ENCODE data around the gene MGP. TPM values are rescaled to one million over a fixed set of nuclear protein-coding genes. Genes with fewer than 3 reads are reported as not detected.

Gene MGP
- total and polyA plus RNA-seq, 2 of the 4 experiments (the other 2 are of a cell fraction) = 1.4 to 2.7 TPM

DNA sequence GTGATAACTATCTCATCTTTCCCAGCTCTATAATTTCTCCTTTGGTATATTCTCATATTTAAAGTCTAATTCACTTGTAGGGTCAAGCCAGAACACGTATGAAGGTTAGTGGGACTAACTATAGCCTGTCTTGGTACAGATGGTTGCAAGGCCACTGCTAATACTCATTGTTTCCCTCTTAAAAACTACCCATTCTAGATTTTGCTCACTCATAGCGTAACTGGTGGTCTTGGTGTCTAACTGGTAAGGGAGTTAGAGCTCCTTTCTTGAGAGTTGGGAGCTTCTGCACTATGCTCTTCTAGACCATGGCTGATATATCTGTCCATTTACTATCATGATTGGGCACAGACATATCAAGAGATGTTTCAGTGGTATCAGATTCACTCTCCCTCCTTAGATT is 8.8 kb downstream of the MGP start:
- no peak overlapping the region for H3K4me2 ChIP-seq (ENCODE audit: low read depth, low read length)
- H3K4me1 ChIP-seq (ENCODE audit: control insufficient read depth, insufficient read depth, low read length) = no peaks in the 10 kb centered on the region
- H3K14ac ChIP-seq (replicated peaks; ENCODE audit: low read depth, low read length) = no peak overlapping the region
- H2AK5ac ChIP-seq (ENCODE audit: low read depth, low read length) = no peak overlapping the region
- H3K36me3 ChIP-seq (ENCODE audit: control insufficient read depth, insufficient read depth, low read length) = no peaks in the 10 kb centered on the region
- no peak overlapping the region for H2BK120ac ChIP-seq (ENCODE audit: low read depth, low read length)
- no peak overlapping the region for H3K23ac ChIP-seq (ENCODE audit: low read depth, low read length)
- no peak overlapping the region for H4K8ac ChIP-seq (ENCODE audit: low read depth in 2 of 2, low read length in 2 of 2)
- no peaks in the 10 kb centered on the region for H3K27me3 ChIP-seq (ENCODE audit: control insufficient read depth, insufficient read depth, low read length)
- in situ Hi-C loops (cut with MboI; ENCODE audit: low sequenced_read_pairs) = no loop called here
- no CpG with 5 or more reads among the region's 2 CpGs for WGBS, 2 experiments (ENCODE audit: extremely low coverage in 2 of 2, insufficient read length in 1 of 2)
- no peak overlapping the region for H3K27ac ChIP-seq (ENCODE audit: insufficient read depth, low read length)
- no peak overlapping the region for H2AK9ac ChIP-seq (replicated peaks; ENCODE audit: low read depth, low read length, poor library complexity)
- intact Hi-C loops (cut with micrococcal nuclease) = no loop called here
- no peak overlapping the region for H3K9ac ChIP-seq (ENCODE audit: low read depth, low read length)
- no peak overlapping the region for H3K18ac ChIP-seq (ENCODE audit: low read depth, low read length)
- no peaks in the 10 kb centered on the region for H4K20me1 ChIP-seq (ENCODE audit: insufficient read depth, low read length)
- CTCF ChIA-PET = no interaction called here
- no peak overlapping the region for H2BK15ac ChIP-seq (ENCODE audit: low read depth, low read length)
- no peak for DNase-seq
- no peak overlapping the region for H3K4me3 ChIP-seq (ENCODE audit: insufficient read depth, low read depth, low read length)
- no peaks in the 10 kb centered on the region for H3K79me1 ChIP-seq (ENCODE audit: low read depth in 1 of 2, low read length in 2 of 2)
- TF ChIP-seq NFE2L2 (IDR thresholded peaks at IDR 0.05; ENCODE audit: low read depth, low read length) (no peak), FOS (IDR thresholded peaks at IDR 0.05; ENCODE audit: low read depth, low read length) (no peak), RCOR1 (IDR thresholded peaks at IDR 0.05; ENCODE audit: insufficient replicate concordance, low read length) (no peak)
- TF ChIP-seq, protein P1, sequence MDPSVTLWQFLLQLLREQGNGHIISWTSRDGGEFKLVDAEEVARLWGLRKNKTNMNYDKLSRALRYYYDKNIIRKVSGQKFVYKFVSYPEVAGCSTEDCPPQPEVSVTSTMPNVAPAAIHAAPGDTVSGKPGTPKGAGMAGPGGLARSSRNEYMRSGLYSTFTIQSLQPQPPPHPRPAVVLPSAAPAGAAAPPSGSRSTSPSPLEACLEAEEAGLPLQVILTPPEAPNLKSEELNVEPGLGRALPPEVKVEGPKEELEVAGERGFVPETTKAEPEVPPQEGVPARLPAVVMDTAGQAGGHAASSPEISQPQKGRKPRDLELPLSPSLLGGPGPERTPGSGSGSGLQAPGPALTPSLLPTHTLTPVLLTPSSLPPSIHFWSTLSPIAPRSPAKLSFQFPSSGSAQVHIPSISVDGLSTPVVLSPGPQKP (IDR thresholded peaks at IDR 0.05; ENCODE audit: borderline replicate concordance, low read depth, low read length) = no peak
- H4K5ac ChIP-seq (ENCODE audit: low read depth, low read length) = no peak overlapping the region
- H3K9me3 ChIP-seq (ENCODE audit: control insufficient read depth, insufficient read depth, low read length) = no peaks in the 10 kb centered on the region
- no peak overlapping the region for H2AFZ ChIP-seq (replicated peaks; ENCODE audit: low read length, poor library complexity)
- no peak for ATAC-seq (ENCODE audit: low read depth)
- H3K4ac ChIP-seq (ENCODE audit: low read depth, low read length) = no peak overlapping the region
- no peak overlapping the region for H3K56ac ChIP-seq (ENCODE audit: extremely low read depth, insufficient read depth, low read length)
- POLR2A ChIA-PET (ENCODE audit: unreplicated experiment) = no interaction called here
- no peak overlapping the region for H2BK20ac ChIP-seq (ENCODE audit: low read depth, low read length)
- H4K91ac ChIP-seq (ENCODE audit: insufficient read depth, low read depth, low read length) = no peak overlapping the region
- no peaks in the 10 kb centered on the region for H3K9me1 ChIP-seq (ENCODE audit: insufficient read depth, low read length)
- BruUV-seq (replicated peaks) = no TSS peak
- dilution Hi-C loops (cut with HindIII; ENCODE audit: low sequenced_read_pairs, unreplicated experiment) = no loop called here
- H2BK5ac ChIP-seq (ENCODE audit: low read depth, low read length, poor library complexity, severe bottlenecking) = no peak overlapping the region

Measured in IMR-90 (cell line).